SK-N-MC (cell line): ENCODE measurements around the gene BDKRB1.

Experiments
- DNase-seq: peaks from one replicate; pipeline ENCODE4 v3.0.0-alpha.2; 2011; ENCODE audit warnings: low read depth, low spot score
- H3K27ac ChIP-seq: fragments of 200-600 bp; sonication (generic); 2 replicates; pipeline ENCODE4 v1.5.1; 2016; ENCODE audit warnings: mixed run types
- H3K36me3 ChIP-seq: fragments of 200-600 bp; sonication (generic); 2 replicates; pipeline ENCODE4 v1.6.1; 2017; ENCODE audit warnings: antibody characterized with exemption, low read length, mixed read lengths; ENCODE audit not compliant: insufficient read depth
- H3K4me3 ChIP-seq: fragments of 200-600 bp; sonication (generic); 2 replicates; pipeline ENCODE4 v1.5.1; 2016
- H3K9ac ChIP-seq: fragments of 200-600 bp; sonication (generic); 2 replicates; pipeline ENCODE4 v1.8.0; 2017; ENCODE audit warnings: mixed run types, mixed read lengths; ENCODE audit not compliant: insufficient read length
- H3K9me3 ChIP-seq: fragments of 200-600 bp; sonication (generic); 2 replicates; pipeline ENCODE4 v1.6.1; 2017; ENCODE audit warnings: low read depth, mild to moderate bottlenecking, antibody characterized with exemption, low read length, moderate library complexity, mixed read lengths
- EZH2 ChIP-seq: fragments of 200-600 bp; sonication (generic); IDR thresholded peaks from one replicate; pipeline ENCODE4 v1.6.1; 2017; ENCODE audit warnings: antibody characterized with exemption
- FOXP2 ChIP-seq: optimal IDR thresholded peaks from 2 replicates; pipeline ENCODE3; 2011; ENCODE audit warnings: mild to moderate bottlenecking, moderate library complexity; ENCODE audit not compliant: insufficient read depth; ENCODE audit errors: extremely low read length, control extremely low read depth
- POLR2AphosphoS5 ChIP-seq: IDR thresholded peaks from 2 replicates; pipeline ENCODE4 v1.6.1; 2012; ENCODE audit warnings: mild to moderate bottlenecking, low read depth, low read length, borderline replicate concordance

The BDKRB1 gene

DNA sequence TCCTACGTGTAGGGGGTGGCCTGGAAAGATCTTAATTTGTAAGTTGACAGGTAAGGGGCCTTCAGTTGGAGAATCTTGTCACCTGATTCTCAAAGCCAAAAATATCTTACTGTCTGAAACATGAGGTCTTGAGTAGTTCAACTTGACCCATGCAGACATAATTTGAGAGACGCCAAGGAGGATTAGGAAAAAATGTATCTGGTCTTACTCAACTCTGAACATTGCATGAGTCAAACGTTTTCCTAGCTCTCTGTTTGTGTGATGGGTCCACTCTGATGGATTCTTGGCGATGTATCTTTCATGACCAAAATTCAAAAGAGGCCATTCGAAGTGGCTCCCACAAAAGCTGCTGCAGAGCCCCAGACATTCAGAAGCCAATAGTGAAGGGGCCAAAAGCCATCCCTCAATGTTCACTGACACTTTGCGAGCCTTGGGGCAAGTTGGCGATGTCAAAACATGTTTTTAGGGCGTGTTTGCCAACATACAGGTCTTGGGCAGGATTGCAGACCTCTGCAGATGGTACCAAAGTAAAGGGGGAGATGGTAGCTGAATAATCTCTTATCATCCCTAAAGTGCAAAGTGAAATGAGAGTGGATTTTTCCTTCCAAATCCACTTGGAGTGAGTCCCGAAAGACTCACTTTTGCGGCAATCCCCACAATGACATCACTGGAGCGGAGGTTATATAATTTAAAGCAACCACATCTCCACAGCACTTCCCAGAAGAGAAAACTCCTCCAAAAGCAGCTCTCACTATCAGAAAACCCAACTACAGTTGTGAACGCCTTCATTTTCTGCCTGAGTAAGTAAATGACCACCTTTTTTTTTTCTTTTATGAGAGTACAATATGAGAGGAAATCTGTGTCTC lies at the start of gene BDKRB1:
TSS of gene BDKRB1 (plus strand) at position 710 of the 866 bp plus-strand sequence. CDS start 7,473 bp downstream, outside the sequence.
- Histone ChIP-seq H3K36me3 (no peaks in the 10 kb centered on the region), H3K9ac (no peak within 1 kb of the TSS), H3K9me3 (peaks cover 3% of the 10 kb centered on the region; the same call in 1 of the 2 replicates), H3K4me3 (no peak within 1 kb of the TSS), H3K27ac (no peak within 1 kb of the TSS)
- DNase-seq: no peak
- no peak for TF ChIP-seq POLR2AphosphoS5
- TF ChIP-seq EZH2: no peak
- no peak for TF ChIP-seq FOXP2

DNA sequence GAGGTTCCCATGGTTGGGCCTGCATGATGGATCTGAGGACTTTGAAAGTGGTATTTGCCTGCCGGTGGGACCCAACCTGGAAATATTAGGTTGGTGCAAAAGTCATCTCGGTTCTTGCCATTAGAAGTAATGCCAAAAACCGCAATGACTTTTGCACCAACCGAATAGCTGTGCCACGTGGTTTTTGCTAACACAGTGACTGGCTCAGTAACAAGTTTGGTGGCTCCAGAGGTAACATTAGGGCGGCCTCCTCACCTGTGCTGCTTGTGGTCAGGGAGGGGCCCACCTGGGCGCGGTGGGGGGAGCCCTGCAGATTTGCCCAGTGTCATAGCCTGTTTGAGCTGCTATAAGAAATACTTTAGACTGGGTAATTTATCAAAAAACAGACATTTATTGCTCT lies 49.5 kb upstream of the BDKRB1 start:
- Histone ChIP-seq H3K4me3 (no peak overlapping the region), H3K9me3 (no peaks in the 10 kb centered on the region)
- DNase-seq: no peak

DNA sequence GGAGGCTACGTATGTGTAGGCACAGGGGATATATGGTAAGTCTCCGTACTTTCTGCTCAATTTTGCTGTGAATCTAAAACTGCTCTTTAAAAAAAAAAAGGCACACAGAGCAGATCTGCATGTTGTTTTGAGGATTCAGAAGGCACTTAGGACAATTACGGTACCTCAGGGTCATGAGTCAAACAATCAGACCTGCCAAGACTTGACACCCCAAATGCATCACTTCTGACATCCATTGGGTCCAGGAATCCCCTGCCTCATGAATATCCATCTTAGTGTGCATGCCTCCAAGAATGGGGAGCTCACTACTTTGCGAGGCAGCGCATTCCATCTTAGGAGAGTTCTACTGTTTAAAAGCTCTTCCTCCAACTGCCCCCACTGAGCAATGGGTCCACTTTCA lies 48.3 kb upstream of the BDKRB1 start:
- no peak for DNase-seq
- H3K9me3 ChIP-seq: no peaks in the 10 kb centered on the region
- no peak overlapping the region for H3K9ac ChIP-seq
- H3K27ac ChIP-seq: no peak overlapping the region
- H3K4me3 ChIP-seq: no peak overlapping the region
- no peaks in the 10 kb centered on the region for H3K36me3 ChIP-seq
- TF ChIP-seq EZH2 (no peak), POLR2AphosphoS5 (no peak), FOXP2 (no peak)

More for the DNA sequence above, 49.5 kb upstream of the BDKRB1 start:
- TF ChIP-seq EZH2 (no peak), POLR2AphosphoS5 (no peak), FOXP2 (no peak)
- Histone ChIP-seq H3K36me3 (no peaks in the 10 kb centered on the region), H3K9ac (no peak overlapping the region), H3K27ac (no peak overlapping the region)

DNA sequence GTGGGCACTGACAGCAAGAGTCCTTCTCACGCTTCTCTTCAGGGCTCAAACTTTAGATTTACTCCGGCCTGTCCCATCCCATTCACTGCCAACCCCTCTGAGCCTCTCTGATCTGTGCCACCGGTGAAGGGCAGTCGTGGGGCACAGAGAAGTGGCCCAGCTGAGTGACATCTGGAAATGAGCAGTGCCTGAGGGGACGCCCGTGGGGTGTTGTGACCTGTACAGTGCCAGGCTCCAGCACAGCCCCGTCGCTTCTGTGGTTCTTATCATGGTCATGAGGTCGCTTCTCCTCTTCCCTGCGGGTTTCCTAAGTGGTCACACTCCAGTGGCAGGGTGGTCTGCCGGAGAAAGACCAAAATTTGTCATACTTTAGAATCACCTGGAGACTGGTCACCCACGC lies 47.3 kb upstream of the BDKRB1 start:
- TF ChIP-seq EZH2 (no peak), POLR2AphosphoS5 (no peak), FOXP2 (no peak)
- Histone ChIP-seq H3K9ac (no peak overlapping the region), H3K27ac (no peak overlapping the region), H3K4me3 (no peak overlapping the region), H3K9me3 (no peaks in the 10 kb centered on the region), H3K36me3 (no peaks in the 10 kb centered on the region)
- DNase-seq: no peak

DNA sequence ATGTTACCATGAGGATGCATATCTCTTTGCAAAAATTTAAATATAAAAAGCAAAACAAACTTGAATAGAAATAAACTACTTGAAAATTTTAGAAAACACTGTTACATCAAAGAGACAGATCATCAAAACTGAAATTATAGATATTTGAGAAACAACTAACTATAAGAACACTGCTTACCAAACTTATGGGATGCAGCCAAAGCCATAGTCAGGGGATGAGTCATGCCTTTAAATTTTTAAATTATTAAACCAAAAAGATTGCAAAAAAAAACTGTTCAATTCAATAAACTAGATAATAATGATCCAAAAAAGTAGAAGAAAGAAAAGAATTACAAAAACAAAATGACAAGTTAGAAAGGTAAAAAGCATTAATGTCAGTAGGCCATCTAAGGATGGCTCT lies 43.9 kb upstream of the BDKRB1 start:
- no peak overlapping the region for H3K4me3 ChIP-seq
- H3K36me3 ChIP-seq: no peaks in the 10 kb centered on the region
- no peak for DNase-seq
- no peak overlapping the region for H3K9ac ChIP-seq
- H3K9me3 ChIP-seq: no peaks in the 10 kb centered on the region
- no peak overlapping the region for H3K27ac ChIP-seq
- no peak for TF ChIP-seq POLR2AphosphoS5
- TF ChIP-seq FOXP2: no peak
- TF ChIP-seq EZH2: no peak

DNA sequence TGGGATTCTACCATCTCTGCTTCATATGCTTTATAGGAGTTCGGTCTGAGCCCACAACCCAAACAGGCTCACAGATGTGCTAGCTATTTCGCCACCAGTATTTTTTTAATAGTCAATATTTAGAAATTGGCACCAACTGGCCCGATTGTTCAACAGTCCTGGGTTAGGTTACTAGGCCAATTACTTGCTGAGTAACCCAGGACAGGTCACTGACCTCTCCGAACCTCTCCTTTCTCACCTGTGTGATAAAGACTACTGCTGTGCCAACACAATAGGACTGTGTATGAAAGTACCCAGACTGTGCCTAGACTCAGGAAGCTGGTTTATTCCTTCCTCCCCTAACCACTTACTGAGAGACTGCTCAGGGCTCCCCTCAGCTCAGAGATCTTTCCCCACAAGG lies 43.1 kb upstream of the BDKRB1 start:
- H3K36me3 ChIP-seq: no peaks in the 10 kb centered on the region
- no peak overlapping the region for H3K27ac ChIP-seq
- TF ChIP-seq EZH2: no peak
- no peak for TF ChIP-seq POLR2AphosphoS5
- TF ChIP-seq FOXP2: no peak
- no peak for DNase-seq
- no peak overlapping the region for H3K9ac ChIP-seq
- no peak overlapping the region for H3K4me3 ChIP-seq
- no peaks in the 10 kb centered on the region for H3K9me3 ChIP-seq

DNA sequence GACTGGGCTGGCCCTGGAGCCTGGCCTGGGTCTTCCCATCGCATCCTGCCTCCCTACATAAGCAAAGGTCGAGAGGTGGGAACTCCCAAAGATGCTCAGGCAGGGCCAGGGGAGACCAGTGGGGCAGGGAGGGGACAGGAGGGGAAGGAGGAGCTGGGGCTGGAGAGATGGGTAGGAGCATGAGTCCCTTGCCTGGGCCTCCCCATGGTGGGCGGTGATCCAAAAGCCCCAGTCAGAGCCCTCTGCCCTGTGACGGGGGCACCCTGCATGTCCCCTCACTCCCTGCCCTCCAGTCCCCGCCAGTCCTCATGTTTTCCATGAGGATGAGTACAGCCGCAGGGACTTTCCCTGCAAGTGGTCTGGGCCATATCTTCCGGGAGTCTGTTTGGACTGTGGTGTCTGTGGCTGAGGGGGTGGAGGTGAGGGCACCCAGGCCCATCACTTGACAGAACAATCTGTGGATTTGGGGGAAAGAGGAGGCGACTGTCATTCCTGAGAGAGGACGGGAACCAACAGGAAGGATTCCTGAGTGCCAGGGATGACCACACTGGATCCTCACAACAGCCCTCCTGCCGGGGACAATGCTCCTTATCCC lies 42.0 kb upstream of the BDKRB1 start:
- DNase-seq: no peak
- Histone ChIP-seq H3K4me3 (no peak overlapping the region), H3K9me3 (no peaks in the 10 kb centered on the region), H3K27ac (no peak overlapping the region), H3K9ac (no peak overlapping the region), H3K36me3 (no peaks in the 10 kb centered on the region)
- TF ChIP-seq FOXP2 (no peak), POLR2AphosphoS5 (no peak), EZH2 (no peak)

DNA sequence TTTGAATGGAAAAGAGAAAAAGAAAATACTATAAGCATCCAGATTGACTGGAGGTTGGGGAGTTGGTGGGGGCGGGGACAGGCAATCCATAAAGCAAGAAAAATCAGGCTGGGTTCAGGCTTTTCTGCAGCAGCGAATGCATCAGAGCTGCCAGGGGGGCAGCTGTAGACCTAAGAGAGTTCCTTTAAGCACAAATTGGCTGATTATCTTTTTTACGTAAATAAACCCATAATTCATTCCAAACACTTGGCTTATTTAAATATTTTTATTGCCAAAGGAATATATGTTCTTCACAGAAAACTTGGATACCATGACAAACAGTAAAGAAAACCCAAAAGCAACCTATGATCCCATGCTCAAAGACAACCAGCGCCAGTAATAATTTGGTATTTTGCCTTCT lies 41.2 kb upstream of the BDKRB1 start:
- no peak for DNase-seq
- TF ChIP-seq FOXP2 (no peak), POLR2AphosphoS5 (no peak), EZH2 (no peak)
- Histone ChIP-seq H3K27ac (no peak overlapping the region), H3K4me3 (no peak overlapping the region), H3K9me3 (no peaks in the 10 kb centered on the region), H3K36me3 (no peaks in the 10 kb centered on the region), H3K9ac (no peak overlapping the region)
